Sigmoid colon (tissue), 7 donors: Measurements from ENCODE around the gene NMUR2. TPM values are rescaled to one million over a fixed set of nuclear protein-coding genes. Genes with fewer than 3 reads are reported as not detected.

Experiments
- DNase-seq: peaks from one replicate; pipeline ENCODE4 v3.0.0-alpha.2; 2019
- H3K27ac ChIP-seq, 4 donors: fragments of 200-600 bp; sonication (generic); one replicate each; pipeline ENCODE4 v1.5.1; 2016 to 2019; ENCODE audit warnings: mild to moderate bottlenecking in 1 of 4
- H3K27me3 ChIP-seq, 3 donors: fragments of 200-600 bp; sonication (generic); one replicate each; pipeline ENCODE4 v1.5.1; 2019; ENCODE audit warnings: mild to moderate bottlenecking in 1 of 3
- H3K36me3 ChIP-seq, 4 donors: fragments of 200-600 bp; sonication (generic); one replicate each; pipeline ENCODE4 v1.5.1; 2016 to 2019
- H3K4me1 ChIP-seq, 4 donors: fragments of 200-600 bp; sonication (generic); one replicate each; pipeline ENCODE4 v1.5.1; 2017 to 2019
- H3K4me3 ChIP-seq, 4 donors: fragments of 200-600 bp; sonication (generic); one replicate each; pipeline ENCODE4 v1.5.1; 2017 to 2019; ENCODE audit warnings: mild to moderate bottlenecking in 2 of 4, moderate library complexity in 1 of 4
- H3K9me3 ChIP-seq, 4 donors: fragments of 200-600 bp in 3 of 4; sonication (generic) in 3 of 4; one replicate each; pipeline versions ENCODE4 v1.5.1 to v1.6.1; 2013 to 2019
- CTCF ChIP-seq, 4 experiments: fragments of 450-650 bp in 3 of 4; fragments of 200-600 bp in 1 of 4; IDR thresholded peaks; one replicate each; pipeline ENCODE4 v1.5.1; 2016 to 2019; ENCODE audit warnings: antibody characterized with exemption in 4 of 4, mild to moderate bottlenecking in 3 of 4, moderate library complexity in 2 of 4
- EP300 ChIP-seq, 4 donors: sonication (generic); formaldehyde crosslinking; IDR thresholded peaks; one replicate each; pipeline ENCODE4 v1.6.1; 2017; ENCODE audit warnings: antibody characterized with exemption in 4 of 4
- POLR2A ChIP-seq, 2 donors: fragments of 450-650 bp; IDR thresholded peaks; one replicate each; pipeline ENCODE4 v1.6.1; 2016; ENCODE audit warnings: antibody characterized with exemption in 2 of 2, mild to moderate bottlenecking in 2 of 2, moderate library complexity in 2 of 2
- POLR2AphosphoS5 ChIP-seq, 4 donors: sonication (generic); formaldehyde crosslinking; IDR thresholded peaks; one replicate each; pipeline ENCODE4 v1.6.1; 2017; ENCODE audit warnings: antibody characterized with exemption in 4 of 4
- WGBS, 2 donors: extraction: QIAGEN DNeasy Blood & Tissue Kit; methylation state at CpG; one replicate each; pipeline ENCODE4 v1.1.7; 2013; 5-methylcytosine and 5-hydroxymethylcytosine counted together
- intact Hi-C: fragments of 100-400 bp; cut with DNase I; formaldehyde crosslinking; loops from one replicate; pipeline ENCODE4 v1.15.1; 2023
- polyA plus RNA-seq, 3 donors: library from polyadenylated mRNA; stranded (reverse); fragments of 200-250 nt; gene quantifications; one replicate each; pipeline ENCODE4 v1.2.3, GENCODE V29; 2013
- total RNA-seq, 4 donors: library from RNA; depleted of rRNA; stranded (reverse); fragments of >200 nt; gene quantifications; one replicate each; pipeline ENCODE4 v1.1.0, GENCODE V29; 2016
- donor health status: healthy with polysubstance abuse.
- donor health status: Bipolar disorder and iron deficiency.
- donor health status: healthy.

The NMUR2 gene
- total and polyA plus RNA-seq, 7 donors: not detected

GRCh38 chr5:152366716-152367115 is 38.4 kb downstream of the NMUR2 start:
- H3K27ac ChIP-seq: no peak overlapping the region
- no peaks in the 10 kb centered on the region for H3K4me1 ChIP-seq
- DNase-seq: no peak
- H3K27me3 ChIP-seq: no peaks in the 10 kb centered on the region
- no peak overlapping the region for H3K4me3 ChIP-seq
- no peaks in the 10 kb centered on the region for H3K36me3 ChIP-seq
- intact Hi-C loops: no loop called here
- TF ChIP-seq EP300 (IDR thresholded peaks at IDR 0.05): no peak
- TF ChIP-seq POLR2A (IDR thresholded peaks at IDR 0.05): no peak
- no peak for TF ChIP-seq CTCF (IDR thresholded peaks at IDR 0.05)
- no peak for TF ChIP-seq POLR2AphosphoS5 (IDR thresholded peaks at IDR 0.05)
- H3K9me3 ChIP-seq: no peaks in the 10 kb centered on the region
- 52 to 65% methylated on average over 1 of the region's 1 CpG for WGBS, 2 donors

GRCh38 chr5:152364899-152365298 is 40.2 kb downstream of the NMUR2 start:
- no peaks in the 10 kb centered on the region for H3K4me1 ChIP-seq
- H3K27ac ChIP-seq: no peak overlapping the region
- no peaks in the 10 kb centered on the region for H3K27me3 ChIP-seq
- no peaks in the 10 kb centered on the region for H3K9me3 ChIP-seq
- intact Hi-C loops: no loop called here
- H3K4me3 ChIP-seq: no peak overlapping the region
- no peak for TF ChIP-seq EP300 (IDR thresholded peaks at IDR 0.05)
- no peak for TF ChIP-seq CTCF (IDR thresholded peaks at IDR 0.05)
- no peak for TF ChIP-seq POLR2A (IDR thresholded peaks at IDR 0.05)
- no peak for TF ChIP-seq POLR2AphosphoS5 (IDR thresholded peaks at IDR 0.05)
- DNase-seq: no peak
- H3K36me3 ChIP-seq: no peaks in the 10 kb centered on the region

GRCh38 chr5:152364172-152364571 is 40.9 kb downstream of the NMUR2 start:
- Histone ChIP-seq H3K27me3 (no peaks in the 10 kb centered on the region), H3K4me1 (no peaks in the 10 kb centered on the region), H3K4me3 (no peak overlapping the region), H3K27ac (no peak overlapping the region), H3K36me3 (no peaks in the 10 kb centered on the region), H3K9me3 (no peaks in the 10 kb centered on the region)
- intact Hi-C loops: no loop called here
- 82 to 89% methylated on average over 4 of the region's 4 CpGs for WGBS, 2 donors
- DNase-seq: no peak
- TF ChIP-seq POLR2A (IDR thresholded peaks at IDR 0.05) (no peak), EP300 (IDR thresholded peaks at IDR 0.05) (no peak), CTCF (IDR thresholded peaks at IDR 0.05) (no peak), POLR2AphosphoS5 (IDR thresholded peaks at IDR 0.05) (no peak)

- TF ChIP-seq EP300 (IDR thresholded peaks at IDR 0.05): no peak
- no peak for TF ChIP-seq CTCF (IDR thresholded peaks at IDR 0.05)
- TF ChIP-seq POLR2A (IDR thresholded peaks at IDR 0.05): no peak
- TF ChIP-seq POLR2AphosphoS5 (IDR thresholded peaks at IDR 0.05): no peak
- Histone ChIP-seq H3K9me3 (no peaks in the 10 kb centered on the region), H3K4me3 (no peak overlapping the region), H3K36me3 (no peaks in the 10 kb centered on the region), H3K27ac (no peak overlapping the region), H3K4me1 (no peaks in the 10 kb centered on the region), H3K27me3 (no peaks in the 10 kb centered on the region)
- intact Hi-C loops: no loop called here
- no peak for DNase-seq
- WGBS, 2 donors: 75 to 77% methylated on average over 9 of the region's 9 CpGs
Observed at GRCh38 chr5:152358861-152359568, 46.1 kb downstream of the NMUR2 start.

GRCh38 chr5:152356506-152356905 is 48.6 kb downstream of the NMUR2 start:
- Histone ChIP-seq H3K4me3 (no peak overlapping the region), H3K27ac (no peak overlapping the region), H3K9me3 (no peaks in the 10 kb centered on the region), H3K36me3 (no peaks in the 10 kb centered on the region), H3K27me3 (no peaks in the 10 kb centered on the region), H3K4me1 (no peaks in the 10 kb centered on the region)
- no peak for TF ChIP-seq POLR2A (IDR thresholded peaks at IDR 0.05)
- TF ChIP-seq EP300 (IDR thresholded peaks at IDR 0.05): no peak
- TF ChIP-seq CTCF (IDR thresholded peaks at IDR 0.05): no peak
- TF ChIP-seq POLR2AphosphoS5 (IDR thresholded peaks at IDR 0.05): no peak
- 78 to 90% methylated on average over 2 of the region's 2 CpGs for WGBS, 2 donors
- no peak for DNase-seq
- intact Hi-C loops: no loop called here
